GM12878 (cell line): Measurements from ENCODE around the gene LAMA2.

ENCODE experiments used
- EGR1 ChIP-seq, 2 experiments: IDR thresholded peaks; 1 replicate in 1 of 2; 2 replicates in 1 of 2; pipeline ENCODE4 v1.6.1; 2011 to 2012; ENCODE audit warnings: low read depth in 2 of 2, low read length in 2 of 2, borderline replicate concordance in 1 of 2, mild to moderate bottlenecking in 1 of 2, moderate library complexity in 1 of 2
- EP300 ChIP-seq, 2 experiments: fragments of 150-350 bp in 1 of 2; IDR thresholded peaks; 2 replicates each; pipeline ENCODE4 v1.6.1; 2011 to 2012; ENCODE audit warnings: low read depth in 2 of 2, low read length in 2 of 2, borderline replicate concordance in 1 of 2, improper control_type of control experiment in 1 of 2, inconsistent platforms in 1 of 2; ENCODE audit not compliant: control insufficient read depth in 1 of 2
- HDAC2 ChIP-seq: fragments of 200-600 bp; sonication (generic); IDR thresholded peaks from 2 replicates; pipeline ENCODE4 v1.6.1; 2017
- IKZF1 ChIP-seq: fragments of 450-650 bp; conservative IDR thresholded peaks from 2 replicates; pipeline ENCODE4 v1.6.1; 2017; ENCODE audit warnings: antibody characterized with exemption, mild to moderate bottlenecking
- RAD51 ChIP-seq: fragments of 450-650 bp; IDR thresholded peaks from 2 replicates; pipeline ENCODE4 v1.6.1; 2016; ENCODE audit warnings: moderate library complexity, mild to moderate bottlenecking, inconsistent platforms
- SIX5 ChIP-seq: IDR thresholded peaks from 2 replicates; pipeline ENCODE4 v1.6.1; 2011; ENCODE audit warnings: mild to moderate bottlenecking, low read depth, low read length, moderate library complexity; ENCODE audit not compliant: severe bottlenecking
- SP1 ChIP-seq: IDR thresholded peaks from one replicate; pipeline ENCODE4 v1.6.1; 2011; ENCODE audit warnings: low read depth, low read length
- TF ChIP-seq, protein P1 (sequence below): IDR thresholded peaks from 2 replicates; pipeline ENCODE4 v1.6.1; 2011; ENCODE audit warnings: borderline replicate concordance, low read depth, mild to moderate bottlenecking, moderate library complexity, mixed read lengths, low read length; ENCODE audit not compliant: insufficient read depth; ENCODE audit errors: extremely low read length
- TF ChIP-seq, protein P2 (sequence below): fragments of 450-650 bp; IDR thresholded peaks from 2 replicates; pipeline ENCODE4 v1.6.1; 2016; ENCODE audit warnings: mild to moderate bottlenecking
- TF ChIP-seq, protein P3 (sequence below): IDR thresholded peaks from 2 replicates; pipeline ENCODE4 v1.6.1; 2012; ENCODE audit warnings: low read depth, low read length, improper control_type of control experiment
- TF ChIP-seq, protein P4 (sequence below): IDR thresholded peaks from 2 replicates; pipeline ENCODE4 v1.6.1; 2011; ENCODE audit warnings: low read depth, low read length, improper control_type of control experiment, borderline replicate concordance

DNA sequence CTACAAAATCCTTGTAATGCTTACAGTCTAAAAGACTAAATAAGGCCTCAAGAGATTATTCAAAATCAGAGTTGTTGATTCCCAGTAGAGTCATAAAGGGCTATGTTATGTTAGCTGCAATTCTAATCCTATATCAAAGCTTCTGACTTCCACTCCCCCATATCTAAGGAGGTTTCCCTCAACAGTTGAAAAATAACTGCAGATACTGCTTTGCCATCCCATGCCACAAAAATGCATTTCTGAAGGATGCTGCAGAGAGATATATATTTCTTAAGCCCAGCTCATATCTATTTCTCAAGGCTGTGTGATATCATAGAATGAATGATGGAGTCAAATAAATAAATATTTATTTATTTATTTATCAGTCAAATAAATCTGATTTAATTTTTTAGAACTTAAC, 332.3 kb downstream of the LAMA2 start:
- TF ChIP-seq RAD51 (no peak), SP1 (no peak), SIX5 (no peak), HDAC2 (no peak), IKZF1 (no peak), EP300 (IDR thresholded peaks at IDR 0.05; ENCODE audit: borderline replicate concordance in 1 of 2, control insufficient read depth in 1 of 2, low read depth in 2 of 2, low read length in 2 of 2) (no peak), EGR1 (IDR thresholded peaks at IDR 0.05; ENCODE audit: borderline replicate concordance in 1 of 2, low read depth in 2 of 2, low read length in 2 of 2) (no peak)
- TF ChIP-seq, protein P1, sequence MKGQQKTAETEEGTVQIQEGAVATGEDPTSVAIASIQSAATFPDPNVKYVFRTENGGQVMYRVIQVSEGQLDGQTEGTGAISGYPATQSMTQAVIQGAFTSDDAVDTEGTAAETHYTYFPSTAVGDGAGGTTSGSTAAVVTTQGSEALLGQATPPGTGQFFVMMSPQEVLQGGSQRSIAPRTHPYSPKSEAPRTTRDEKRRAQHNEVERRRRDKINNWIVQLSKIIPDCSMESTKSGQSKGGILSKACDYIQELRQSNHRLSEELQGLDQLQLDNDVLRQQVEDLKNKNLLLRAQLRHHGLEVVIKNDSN, result no peak
- TF ChIP-seq, protein P2, sequence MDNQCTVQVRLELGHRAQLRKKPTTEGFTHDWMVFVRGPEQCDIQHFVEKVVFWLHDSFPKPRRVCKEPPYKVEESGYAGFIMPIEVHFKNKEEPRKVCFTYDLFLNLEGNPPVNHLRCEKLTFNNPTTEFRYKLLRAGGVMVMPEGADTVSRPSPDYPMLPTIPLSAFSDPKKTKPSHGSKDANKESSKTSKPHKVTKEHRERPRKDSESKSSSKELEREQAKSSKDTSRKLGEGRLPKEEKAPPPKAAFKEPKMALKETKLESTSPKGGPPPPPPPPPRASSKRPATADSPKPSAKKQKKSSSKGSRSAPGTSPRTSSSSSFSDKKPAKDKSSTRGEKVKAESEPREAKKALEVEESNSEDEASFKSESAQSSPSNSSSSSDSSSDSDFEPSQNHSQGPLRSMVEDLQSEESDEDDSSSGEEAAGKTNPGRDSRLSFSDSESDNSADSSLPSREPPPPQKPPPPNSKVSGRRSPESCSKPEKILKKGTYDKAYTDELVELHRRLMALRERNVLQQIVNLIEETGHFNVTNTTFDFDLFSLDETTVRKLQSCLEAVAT, result no peak
- TF ChIP-seq, protein P3, sequence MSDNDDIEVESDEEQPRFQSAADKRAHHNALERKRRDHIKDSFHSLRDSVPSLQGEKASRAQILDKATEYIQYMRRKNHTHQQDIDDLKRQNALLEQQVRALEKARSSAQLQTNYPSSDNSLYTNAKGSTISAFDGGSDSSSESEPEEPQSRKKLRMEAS, result no peak
- TF ChIP-seq, protein P4, sequence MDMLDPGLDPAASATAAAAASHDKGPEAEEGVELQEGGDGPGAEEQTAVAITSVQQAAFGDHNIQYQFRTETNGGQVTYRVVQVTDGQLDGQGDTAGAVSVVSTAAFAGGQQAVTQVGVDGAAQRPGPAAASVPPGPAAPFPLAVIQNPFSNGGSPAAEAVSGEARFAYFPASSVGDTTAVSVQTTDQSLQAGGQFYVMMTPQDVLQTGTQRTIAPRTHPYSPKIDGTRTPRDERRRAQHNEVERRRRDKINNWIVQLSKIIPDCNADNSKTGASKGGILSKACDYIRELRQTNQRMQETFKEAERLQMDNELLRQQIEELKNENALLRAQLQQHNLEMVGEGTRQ, result no peak
